H1 (cell line): Measurements from ENCODE around the gene NDC1. TPM values are rescaled to one million over a fixed set of nuclear protein-coding genes. Genes with fewer than 3 reads are reported as not detected.

Experiments
- CTCF ChIA-PET: fragments of 300-600 bp; sonication (Branson Sonifier 250); formaldehyde crosslinking; loops from one replicate; lab custom pipeline; 2021; ENCODE audit not compliant: partially characterized antibody; lab: Charles Lee
- POLR2A ChIA-PET: fragments of 300-600 bp; sonication (Branson Sonifier 250); formaldehyde crosslinking; loops from one replicate; lab custom pipeline; 2021; ENCODE audit warnings: inconsistent platforms; ENCODE audit not compliant: partially characterized antibody; lab: Charles Lee
- DNase-seq, 2 experiments: peaks; one replicate each; pipeline versions ENCODE4 v3.0.0 to v3.0.0-alpha.2; 2010 to 2022; ENCODE audit warnings: low spot score in 2 of 2, low read depth in 1 of 2, mixed read lengths in 1 of 2
- FAIRE-seq: peaks from 2 replicates; lab custom pipeline; 2011; peaks lifted over from hg19 to GRCh38; lab: Jason Lieb, UNC
- H2AFZ ChIP-seq: 2 replicates; pipeline ENCODE4 v1.8.1; 2012; ENCODE audit warnings: low read length, inconsistent platforms
- H2AK5ac ChIP-seq: 2 replicates; pipeline ENCODE4 v1.6.1; 2013; ENCODE audit warnings: low read depth, low read length
- H2BK120ac ChIP-seq: replicated peaks from 2 replicates; pipeline ENCODE3; 2013; ENCODE audit warnings: low read depth, low read length, inconsistent platforms
- H2BK12ac ChIP-seq: 2 replicates; pipeline ENCODE4 v1.6.1; 2013; ENCODE audit warnings: low read depth, low read length
- H2BK15ac ChIP-seq: 2 replicates; pipeline ENCODE4 v1.6.1; 2013; ENCODE audit warnings: low read length
- H2BK20ac ChIP-seq: 2 replicates; pipeline ENCODE4 v1.6.1; 2013; ENCODE audit warnings: low read length
- H2BK5ac ChIP-seq: 2 replicates; pipeline ENCODE4 v1.6.1; 2013; ENCODE audit warnings: low read depth, low read length
- H3K14ac ChIP-seq: 2 replicates; pipeline ENCODE4 v1.6.1; 2013; ENCODE audit warnings: inconsistent platforms; ENCODE audit not compliant: insufficient read length
- H3K18ac ChIP-seq: 2 replicates; pipeline ENCODE4 v1.6.1; 2013; ENCODE audit warnings: low read length; ENCODE audit errors: extremely low read depth
- H3K23ac ChIP-seq: 2 replicates; pipeline ENCODE4 v1.6.1; 2013; ENCODE audit warnings: inconsistent platforms; ENCODE audit not compliant: insufficient read length
- H3K23me2 ChIP-seq: 2 replicates; pipeline ENCODE4 v1.6.1; 2013; ENCODE audit warnings: low read depth, low read length
- H3K27ac ChIP-seq: 2 replicates; pipeline ENCODE4 v1.6.1; 2011; ENCODE audit warnings: low read depth, low read length, inconsistent platforms
- H3K27me3 ChIP-seq, 4 experiments: replicated peaks in 1 of 4; 1 replicate in 1 of 4; 2 replicates in 3 of 4; pipeline versions ENCODE4 v1.6.1 to v1.8.1; 2011 to 2013; ENCODE audit warnings: low read length in 3 of 4, mild to moderate bottlenecking in 3 of 4, inconsistent platforms in 2 of 4, mixed read lengths in 2 of 4, moderate library complexity in 1 of 4; ENCODE audit not compliant: control insufficient read depth in 3 of 4, insufficient read depth in 3 of 4; ENCODE audit errors: extremely low read depth in 1 of 4
- H3K36me3 ChIP-seq, 4 experiments: 2 replicates each; pipeline versions ENCODE4 v1.6.1 to v1.8.1; 2011 to 2013; ENCODE audit warnings: mild to moderate bottlenecking in 4 of 4, low read length in 3 of 4, moderate library complexity in 2 of 4, control low read depth in 1 of 4, inconsistent platforms in 1 of 4; ENCODE audit not compliant: insufficient read depth in 4 of 4, control insufficient read depth in 2 of 4
- H3K4ac ChIP-seq: replicated peaks from 2 replicates; pipeline ENCODE3; 2013; ENCODE audit warnings: low read length, low read depth, mixed read lengths, inconsistent platforms; ENCODE audit not compliant: insufficient read length
- H3K4me1 ChIP-seq, 4 experiments: replicated peaks in 1 of 4; 1 replicate in 1 of 4; 2 replicates in 3 of 4; pipeline versions ENCODE4 v1.6.1 to v1.8.1; 2011 to 2013; ENCODE audit warnings: low read length in 3 of 4, inconsistent platforms in 2 of 4, mixed read lengths in 1 of 4; ENCODE audit not compliant: insufficient read depth in 4 of 4, control insufficient read depth in 3 of 4
- H3K4me2 ChIP-seq, 2 experiments: 2 replicates each; pipeline versions ENCODE4 v1.6.1 to v1.8.1; 2011 to 2013; ENCODE audit warnings: low read depth in 2 of 2, low read length in 2 of 2, control low read depth in 1 of 2, inconsistent platforms in 1 of 2, mild to moderate bottlenecking in 1 of 2; ENCODE audit not compliant: insufficient read depth in 1 of 2
- H3K4me3 ChIP-seq, 4 experiments: fragments of 200-600, 300-600 bp in 1 of 4; sonication (generic), shearing (Covaris generic), sonication (Bioruptor Twin) in 1 of 4; 2 replicates each; pipeline versions ENCODE4 v1.5.1 to v1.8.1; 2011 to 2016; ENCODE audit warnings: low read length in 4 of 4, low read depth in 3 of 4, control low read depth in 2 of 4, inconsistent platforms in 2 of 4, mild to moderate bottlenecking in 2 of 4, mixed read lengths in 1 of 4, moderate library complexity in 1 of 4; ENCODE audit not compliant: insufficient read depth in 2 of 4; ENCODE audit errors: extremely low read depth in 1 of 4
- H3K56ac ChIP-seq: replicated peaks from 2 replicates; pipeline ENCODE3; 2013; ENCODE audit warnings: low read depth, mild to moderate bottlenecking, mixed read lengths, low read length, inconsistent platforms; ENCODE audit not compliant: insufficient read length
- H3K79me1 ChIP-seq: 2 replicates; pipeline ENCODE4 v1.6.1; 2013; ENCODE audit warnings: low read depth, low read length, control low read depth
- H3K79me2 ChIP-seq, 2 experiments: 2 replicates each; pipeline versions ENCODE4 v1.6.1 to v1.8.1; 2012 to 2013; ENCODE audit warnings: low read length in 2 of 2, mild to moderate bottlenecking in 2 of 2, inconsistent platforms in 1 of 2; ENCODE audit not compliant: insufficient read depth in 2 of 2, control insufficient read depth in 1 of 2
- H3K9ac ChIP-seq, 4 experiments: replicated peaks in 1 of 4; 1 replicate in 1 of 4; 2 replicates in 3 of 4; pipeline versions ENCODE4 v1.6.1 to v1.8.1; 2011 to 2013; ENCODE audit warnings: low read depth in 3 of 4, low read length in 3 of 4, control low read depth in 2 of 4, mild to moderate bottlenecking in 2 of 4, moderate library complexity in 2 of 4, inconsistent platforms in 1 of 4; ENCODE audit errors: extremely low read depth in 1 of 4
- H3K9me3 ChIP-seq, 2 experiments: 2 replicates each; pipeline versions ENCODE4 v1.6.1 to v1.8.1; 2012 to 2013; ENCODE audit warnings: mild to moderate bottlenecking in 2 of 2, moderate library complexity in 2 of 2, control low read depth in 1 of 2, inconsistent platforms in 1 of 2, low read depth in 1 of 2, low read length in 1 of 2, mixed read lengths in 1 of 2; ENCODE audit not compliant: insufficient read depth in 2 of 2
- H4K20me1 ChIP-seq, 2 experiments: replicated peaks in 1 of 2; 2 replicates each; pipeline versions ENCODE3 to v1.8.1; 2011 to 2013; ENCODE audit warnings: inconsistent platforms in 2 of 2, low read length in 2 of 2, mild to moderate bottlenecking in 1 of 2; ENCODE audit not compliant: insufficient read depth in 2 of 2, control insufficient read depth in 1 of 2
- H4K5ac ChIP-seq: 2 replicates; pipeline ENCODE4 v1.6.1; 2013; ENCODE audit warnings: low read length, low read depth, mixed read lengths, inconsistent platforms; ENCODE audit not compliant: insufficient read length
- H4K8ac ChIP-seq: 2 replicates; pipeline ENCODE4 v1.8.0; 2013; ENCODE audit warnings: mild to moderate bottlenecking, moderate library complexity, low read length, inconsistent platforms; ENCODE audit not compliant: insufficient read depth; ENCODE audit errors: extremely low read depth
- H4K91ac ChIP-seq: replicated peaks from 2 replicates; pipeline ENCODE3; 2013; ENCODE audit warnings: low read length, mixed read lengths, inconsistent platforms; ENCODE audit not compliant: insufficient read length
- ASH2L ChIP-seq: fragments of 200-600, 300-600 bp; sonication (generic); IDR thresholded peaks from one replicate; pipeline ENCODE4 v1.7.1; 2017; ENCODE audit warnings: low read length
- ATF3 ChIP-seq: IDR thresholded peaks from 2 replicates; pipeline ENCODE4 v1.6.1; 2011; ENCODE audit warnings: low read depth, mild to moderate bottlenecking, low read length; ENCODE audit not compliant: insufficient read depth
- CREB1 ChIP-seq: IDR thresholded peaks from 2 replicates; pipeline ENCODE4 v1.6.1; 2012; ENCODE audit warnings: inconsistent platforms
- EP300 ChIP-seq, 2 experiments: IDR thresholded peaks; 1 replicate in 1 of 2; 2 replicates in 1 of 2; pipeline ENCODE4 v1.6.1; 2011 to 2012; ENCODE audit warnings: low read depth in 2 of 2, low read length in 2 of 2, mild to moderate bottlenecking in 2 of 2, borderline replicate concordance in 1 of 2, inconsistent platforms in 1 of 2, moderate library complexity in 1 of 2
- FOSL1 ChIP-seq: IDR thresholded peaks from 2 replicates; pipeline ENCODE4 v1.6.1; 2011; ENCODE audit warnings: mild to moderate bottlenecking, low read depth, low read length, moderate library complexity; ENCODE audit not compliant: insufficient read depth
- HDAC6 ChIP-seq: IDR thresholded peaks from one replicate; pipeline ENCODE4 v1.7.1; 2012; ENCODE audit warnings: low read depth, mild to moderate bottlenecking, inconsistent platforms, low read length, moderate library complexity
- MAFK ChIP-seq: IDR thresholded peaks from 2 replicates; pipeline ENCODE4 v1.6.1; 2012; ENCODE audit warnings: low read depth, mild to moderate bottlenecking, improper control_type of control experiment, low read length
- NRF1 ChIP-seq: IDR thresholded peaks from 2 replicates; pipeline ENCODE4 v1.6.1; 2011; ENCODE audit warnings: mild to moderate bottlenecking, low read depth, low read length, improper control_type of control experiment
- SIN3A ChIP-seq, 2 experiments: IDR thresholded peaks in 1 of 2; conservative IDR thresholded peaks in 1 of 2; 2 replicates each; pipeline ENCODE4 v1.6.1; 2011 to 2012; ENCODE audit warnings: low read length in 2 of 2, improper control_type of control experiment in 1 of 2, low read depth in 1 of 2, mild to moderate bottlenecking in 1 of 2
- SIRT6 ChIP-seq: IDR thresholded peaks from one replicate; pipeline ENCODE4 v1.7.1; 2012; ENCODE audit warnings: low read length, inconsistent platforms
- SP2 ChIP-seq: IDR thresholded peaks from 2 replicates; pipeline ENCODE4 v1.6.1; 2012; ENCODE audit warnings: mild to moderate bottlenecking, low read length, inconsistent platforms
- USF2 ChIP-seq: IDR thresholded peaks from 2 replicates; pipeline ENCODE4 v1.6.1; 2011; ENCODE audit warnings: low read length, improper control_type of control experiment
- WGBS, 2 experiments: shearing (Covaris generic) in 1 of 2; methylation state at CpG; one replicate each; pipeline versions ENCODE4 v1.1.6 to v1.1.7; 2013 to 2015; ENCODE audit warnings: low lambda C conversion rate in 2 of 2, mixed read lengths in 2 of 2, inconsistent platforms in 1 of 2, low coverage in 1 of 2, missing lambda C conversion rate in 1 of 2; ENCODE audit not compliant: insufficient replicate concordance in 2 of 2, insufficient coverage in 1 of 2, insufficient read length in 1 of 2; ENCODE audit errors: extremely low coverage in 1 of 2, missing lambda C conversion rate in 1 of 2; 5-methylcytosine and 5-hydroxymethylcytosine counted together
- polyA plus RNA-seq, 7 experiments: library from polyadenylated mRNA; depleted of rRNA in 3 of 7; stranded (reverse) in 5 of 7; unstranded in 2 of 7; fragments of >200 nt in 5 of 7; fragments of 200-250 nt in 2 of 7; gene quantifications; 1 replicate in 5 of 7; 2 replicates in 1 of 7; 4 replicates in 1 of 7; pipeline versions ENCODE4 v1.2.1 to v1.2.3, GENCODE V29; 2011 to 2013; ENCODE audit warnings: missing spikeins in 2 of 7, mixed read lengths in 2 of 7
- total RNA-seq: library from RNA; stranded (reverse); fragmentation: NEBNext Ultra II Directional; extraction: Animal tissue kit (Norgen Biotek cat#: 25700); gene quantifications from 2 replicates; pipeline ENCODE4 v1.2.1, GENCODE V29; 2021

NDC1 gene
- total and polyA plus RNA-seq, 2 of the 8 experiments (the other 6 are each of a cell fraction or from before 2014, with no cell fraction given) = 62.9 to 66.1 TPM

GRCh38 chr1:53838654-53838974, 518 bp upstream of the NDC1 start:
- H2BK120ac ChIP-seq = no peak overlapping the region
- H3K27me3 ChIP-seq = no peaks in the 10 kb centered on the region
- peaks cover 0 to 2% of the 10 kb centered on the region in 2 experiments for H4K20me1 ChIP-seq
- H2AFZ ChIP-seq = no peak overlapping the region
- no peak overlapping the region for H2BK12ac ChIP-seq
- H4K91ac ChIP-seq = no peak overlapping the region
- H3K23ac ChIP-seq = no peak overlapping the region
- H3K14ac ChIP-seq = no peak overlapping the region
- peaks cover 0 to 6% (median 1%) of the 10 kb centered on the region in 4 experiments; a peak in 2 of 8 replicates for H3K36me3 ChIP-seq
- H3K9me3 ChIP-seq = no peaks in the 10 kb centered on the region; a peak in 2 of 4 replicates
- H3K56ac ChIP-seq = no peak overlapping the region
- DNase-seq = no peak
- WGBS, 2 experiments = 8% methylated on average over 2 of the region's 2 CpGs; no CpG with 5 or more reads in 1 of the 2 experiments
- peak overlapping the region in 1 of 2 experiments; percentile 59; a peak in 1 of 4 replicates for H3K4me2 ChIP-seq
- no peaks in the 10 kb centered on the region for H3K4me1 ChIP-seq
- H3K79me2 ChIP-seq = peaks cover 21 to 43% of the 10 kb centered on the region in 2 experiments
- no peak overlapping the region for H3K9ac ChIP-seq
- no peak overlapping the region for H4K5ac ChIP-seq
- H2BK15ac ChIP-seq = no peak overlapping the region
- ChIA-PET POLR2A (no interaction called here), CTCF (interaction anchor here (1.0 kb wide), 1 partner anchor 111 kb away, joined by 4 read pairs; no protein-coding TSS in a partner anchor)
- no peaks in the 10 kb centered on the region for H3K79me1 ChIP-seq
- peak overlapping the region; percentile 93 to 98 (median 96); a peak in 7 of 8 replicates for H3K4me3 ChIP-seq
- H2BK5ac ChIP-seq = no peak overlapping the region; the same call in 1 of the 2 replicates
- H3K4ac ChIP-seq = no peak overlapping the region
- no peak overlapping the region for H4K8ac ChIP-seq
- H3K23me2 ChIP-seq = peaks cover 7% of the 10 kb centered on the region; the same call in 1 of the 2 replicates
- no peak for FAIRE-seq
- no peak overlapping the region for H3K27ac ChIP-seq
- H3K18ac ChIP-seq = no peak overlapping the region
- H2BK20ac ChIP-seq = no peak overlapping the region
- no peak overlapping the region for H2AK5ac ChIP-seq
- TF ChIP-seq NRF1 = no peak
- TF ChIP-seq SIN3A (conservative IDR thresholded peaks at IDR 0.05 in 1 of 2, IDR thresholded peaks at IDR 0.05 in 1 of 2; ENCODE audit: low read depth in 1 of 2, low read length in 2 of 2) = no peak
- no peak for TF ChIP-seq EP300 (IDR thresholded peaks at IDR 0.05; ENCODE audit: borderline replicate concordance in 1 of 2, low read depth in 2 of 2, low read length in 2 of 2)
- TF ChIP-seq ASH2L = no peak
- TF ChIP-seq CREB1 = no peak
- no peak for TF ChIP-seq SP2
- no peak for TF ChIP-seq SIRT6
- no peak for TF ChIP-seq FOSL1
- no peak for TF ChIP-seq MAFK
- no peak for TF ChIP-seq HDAC6
- no peak for TF ChIP-seq ATF3
- no peak for TF ChIP-seq USF2
